Limb (tissue), 2 donors: ENCODE results near the gene NDUFV1.
"Not testable (repeated sequence)": the region's sequence is repeated elsewhere in the genome, so short reads cannot be mapped to it uniquely, and the experiment has no call there.

Experiments used
- DNase-seq, 2 donors: peaks; one replicate each; pipeline ENCODE4 v3.0.0-alpha.2; 2016; ENCODE audit errors: extremely low spot score in 2 of 2

NDUFV1 gene

DNA sequence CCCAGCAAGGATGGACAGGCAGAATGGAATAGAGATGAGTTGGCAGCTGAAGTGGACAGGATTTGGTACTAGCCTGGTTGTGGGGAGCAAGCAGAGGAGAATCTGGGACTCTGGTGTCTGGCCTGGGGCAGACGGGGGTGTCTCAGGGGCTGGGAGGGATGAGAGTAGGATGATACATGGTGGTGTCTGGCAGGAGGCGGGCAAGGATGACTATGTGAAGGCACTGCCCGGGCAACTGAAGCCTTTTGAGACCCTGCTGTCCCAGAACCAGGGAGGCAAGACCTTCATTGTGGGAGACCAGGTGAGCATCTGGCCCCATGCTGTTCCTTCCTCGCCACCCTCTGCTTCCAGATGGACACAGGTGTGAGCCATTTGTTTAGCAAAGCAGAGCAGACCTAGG lies 20.8 kb upstream of the NDUFV1 start:
- DNase-seq, result no peak

DNA sequence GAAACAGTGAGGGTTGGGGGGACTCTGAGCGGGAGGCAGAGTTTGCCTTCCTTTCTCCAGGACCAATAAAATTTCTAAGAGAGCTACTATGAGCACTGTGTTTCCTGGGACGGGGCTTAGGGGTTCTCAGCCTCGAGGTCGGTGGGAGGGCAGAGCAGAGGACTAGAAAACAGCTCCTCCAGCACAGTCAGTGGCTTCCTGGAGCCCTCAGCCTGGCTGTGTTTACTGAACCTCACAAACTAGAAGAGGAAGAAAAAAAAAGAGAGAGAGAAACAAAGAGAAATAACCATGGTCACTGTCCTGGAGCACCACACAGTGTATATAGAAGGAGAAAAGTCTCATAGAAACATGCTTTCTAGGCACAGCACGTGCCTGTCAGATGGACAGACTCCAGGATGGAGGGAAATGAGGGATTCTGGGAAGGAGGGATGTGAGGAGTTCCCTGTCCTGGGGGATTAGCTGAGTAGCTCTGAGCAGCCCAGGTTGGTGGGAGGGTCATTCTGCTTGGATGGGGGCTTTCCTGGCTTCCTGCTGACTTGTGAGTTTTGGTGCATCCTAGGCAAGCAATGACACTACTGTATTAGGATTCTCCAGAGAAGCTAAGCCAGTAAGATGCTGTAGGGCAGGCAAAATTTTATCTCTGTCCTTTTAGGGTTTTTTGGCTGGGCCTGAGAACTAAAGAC lies 20.0 kb upstream of the NDUFV1 start:
- no peak for DNase-seq

DNA sequence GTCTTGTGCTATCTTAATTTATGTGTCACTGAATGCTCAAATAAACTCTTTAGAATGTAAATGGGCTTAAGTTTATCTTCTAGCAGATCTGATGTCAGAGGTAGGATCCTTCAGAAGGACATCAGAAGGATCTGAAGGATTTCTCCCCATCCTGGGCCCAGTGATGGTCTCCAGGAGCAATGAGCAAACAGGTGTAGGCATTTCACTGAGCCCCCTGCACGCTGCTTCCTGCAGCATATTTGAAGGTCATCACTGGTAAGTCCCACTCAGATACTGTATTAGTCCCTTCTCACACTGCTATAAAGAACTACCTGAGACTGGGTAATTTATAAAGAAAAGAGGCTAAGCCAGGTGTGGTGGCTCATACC lies 18.6 kb upstream of the NDUFV1 start:
- DNase-seq, result no peak

DNA sequence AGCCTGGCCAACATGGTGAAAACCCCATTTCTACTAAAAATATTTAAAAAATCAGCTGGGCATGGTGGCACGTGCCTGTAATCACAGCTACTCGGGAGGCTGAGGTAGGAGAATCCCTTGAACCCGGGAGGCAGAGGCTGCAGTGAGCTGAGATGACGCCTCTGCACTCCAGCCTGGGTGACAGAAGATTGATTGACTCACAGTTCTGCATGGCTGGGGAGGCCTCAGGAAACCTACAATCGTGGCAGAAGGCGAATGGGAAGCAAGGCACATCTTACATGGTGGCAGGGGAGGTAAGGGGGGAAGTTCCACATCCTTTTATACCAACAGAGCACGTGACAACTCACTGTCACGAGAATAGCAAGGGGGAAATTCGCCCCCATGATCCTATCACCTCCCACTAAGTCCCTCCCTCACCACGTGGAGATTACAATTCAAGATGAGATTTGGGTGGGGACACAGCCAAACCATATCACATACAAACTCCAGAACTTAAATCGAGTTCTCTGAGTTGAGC lies 17.8 kb upstream of the NDUFV1 start:
- not testable (repeated sequence) for DNase-seq

DNA sequence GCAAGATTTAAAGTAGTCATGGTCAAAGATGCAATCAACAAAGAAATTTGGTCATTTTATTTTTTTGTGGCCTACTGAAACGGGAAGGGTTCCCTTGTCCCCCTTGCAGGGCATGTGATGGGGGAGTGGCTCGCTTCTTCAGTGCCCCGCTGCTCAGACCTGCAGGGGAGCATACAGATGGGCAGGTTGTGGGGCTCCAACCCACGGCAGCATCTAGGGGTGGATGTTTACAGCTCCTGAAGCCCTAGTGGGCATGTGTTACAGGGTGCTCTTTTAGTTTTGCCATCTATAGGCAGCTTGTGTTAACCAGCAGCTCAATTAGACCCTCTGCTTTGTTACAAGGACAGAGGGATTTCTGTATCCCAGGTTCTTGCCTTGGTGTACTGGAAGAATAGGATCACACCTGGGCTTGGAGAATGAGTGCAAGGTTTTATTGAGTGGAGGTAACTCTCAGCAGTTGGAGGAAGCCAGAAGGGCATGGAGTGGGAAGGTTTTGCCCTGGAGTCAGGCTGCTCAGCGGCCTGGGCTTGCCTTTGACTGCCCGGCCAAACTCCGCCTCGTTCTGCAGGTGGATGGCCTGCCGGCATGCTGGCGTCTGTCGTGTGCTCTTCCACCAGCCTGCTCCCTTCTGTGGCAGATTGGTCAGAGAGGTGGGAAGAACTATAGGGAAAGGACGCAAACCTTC lies 13.7 kb upstream of the NDUFV1 start:
- DNase-seq, result no peak

DNA sequence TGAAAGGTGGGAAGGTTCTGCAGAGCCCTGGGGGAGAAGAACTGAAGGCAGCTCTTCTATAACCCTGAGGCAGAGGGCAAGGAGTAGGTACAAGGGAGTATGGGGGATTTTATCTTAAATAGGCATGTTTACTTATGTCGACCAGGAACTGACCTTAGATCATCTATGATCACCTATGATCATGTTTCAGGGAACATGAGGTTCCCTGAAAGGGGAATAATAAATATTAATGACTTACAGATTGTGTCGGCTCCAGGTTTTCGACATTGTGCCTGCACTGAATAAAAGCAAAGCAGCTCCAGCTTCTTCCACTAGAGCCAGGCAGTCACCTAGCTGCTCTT lies 13.2 kb upstream of the NDUFV1 start:
- no peak for DNase-seq

DNA sequence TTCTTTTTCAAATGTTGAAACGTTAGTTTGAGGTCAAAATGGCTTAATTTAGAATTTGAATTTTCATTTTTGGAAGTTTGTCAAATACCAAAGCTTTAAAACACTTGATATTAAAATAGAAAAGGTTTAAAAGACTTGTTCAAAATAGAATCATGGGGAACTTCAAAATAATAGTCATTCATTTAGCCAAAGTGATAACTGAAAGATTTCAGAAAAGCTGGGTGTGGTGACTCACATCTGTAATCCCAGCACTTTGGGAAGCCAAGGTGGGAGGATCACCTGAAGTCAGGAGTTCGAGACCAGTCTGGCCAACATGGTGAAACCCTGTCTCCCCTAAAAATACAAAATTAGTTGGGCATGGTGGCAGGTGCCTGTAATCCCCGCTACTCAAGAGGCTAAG lies 12.3 kb upstream of the NDUFV1 start:
- no peak for DNase-seq

DNA sequence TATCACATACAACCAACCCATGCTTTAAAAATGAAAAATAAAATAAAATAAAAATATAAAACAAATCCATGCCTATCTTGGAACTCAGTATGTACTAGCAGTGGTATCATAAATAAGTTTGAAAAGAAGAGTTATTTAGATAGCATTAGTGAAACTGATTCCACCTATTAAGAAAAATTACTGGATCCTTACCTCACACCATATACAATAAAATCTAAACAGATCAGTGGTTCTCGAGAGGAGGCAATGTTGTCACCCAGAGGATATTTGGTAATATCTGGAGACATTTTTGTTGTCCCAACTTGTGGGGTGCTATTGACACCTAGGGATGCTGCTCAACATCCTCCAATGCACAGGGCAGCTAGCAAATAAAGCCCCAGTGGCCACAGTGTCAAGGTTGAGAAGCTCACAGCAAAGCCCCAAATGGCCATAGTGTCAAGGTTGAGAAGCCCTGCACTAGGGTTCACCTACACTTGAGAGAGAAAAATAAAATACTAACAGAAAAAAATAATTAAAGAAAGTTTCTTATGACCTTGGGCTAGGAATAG lies 9.9 kb upstream of the NDUFV1 start:
- DNase-seq, result no peak

DNA sequence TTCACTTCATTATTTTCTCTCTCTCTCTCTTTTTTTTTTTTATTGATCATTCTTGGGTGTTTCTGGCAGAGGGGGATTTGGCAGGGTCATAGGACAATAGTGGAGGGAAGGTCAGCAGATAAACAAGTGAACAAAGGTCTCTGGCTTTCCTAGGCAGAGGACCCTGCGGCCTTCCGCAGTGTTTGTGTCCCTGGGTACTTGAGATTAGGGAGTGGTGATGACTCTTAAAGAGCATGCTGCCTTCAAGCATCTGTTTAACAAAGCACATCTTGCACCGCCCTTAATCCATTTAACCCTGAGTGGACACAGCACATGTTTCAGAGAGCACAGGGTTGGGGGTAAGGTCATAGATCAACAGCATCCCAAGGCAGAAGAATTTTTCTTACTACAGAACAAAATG lies 9.3 kb upstream of the NDUFV1 start:
- DNase-seq, result not testable (repeated sequence)

DNA sequence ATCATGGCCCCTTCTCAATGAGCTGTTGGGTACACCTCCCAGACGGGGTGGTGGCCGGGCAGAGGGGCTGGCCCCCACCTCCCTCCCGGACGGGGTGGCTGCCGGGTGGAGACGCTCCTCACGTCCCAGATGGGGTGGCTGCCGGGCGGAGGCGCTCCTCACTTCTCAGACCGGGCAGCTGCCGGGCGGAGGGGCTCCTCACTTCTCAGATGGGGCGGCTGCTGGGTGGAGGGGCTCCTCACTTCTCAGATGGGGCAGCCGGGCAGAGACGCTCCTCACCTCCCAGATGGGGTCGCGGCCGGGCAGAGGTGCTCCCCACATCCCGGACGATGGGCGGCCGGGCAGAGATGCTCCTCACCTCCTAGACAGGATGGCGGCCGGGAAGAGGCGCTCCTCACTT lies 8.8 kb upstream of the NDUFV1 start:
- not testable (repeated sequence) for DNase-seq

DNA sequence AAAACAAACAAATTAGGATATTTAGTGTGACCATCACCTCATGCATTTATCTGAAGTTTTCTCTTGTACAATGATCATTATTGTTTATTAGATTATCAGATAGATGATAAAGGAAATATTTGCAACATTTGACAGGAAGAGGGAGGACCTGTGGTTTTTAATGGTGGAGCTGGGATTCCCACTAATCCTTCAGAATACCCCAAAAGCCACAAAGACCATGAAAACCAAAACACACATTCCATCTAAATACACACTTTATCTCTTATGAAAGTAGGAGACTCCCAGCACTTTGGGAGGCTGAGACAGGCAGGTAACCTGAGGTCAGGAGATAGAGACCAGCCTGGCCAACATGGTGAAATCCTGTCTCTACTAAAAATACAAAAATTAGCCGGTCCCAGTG lies 7.6 kb upstream of the NDUFV1 start:
- no peak for DNase-seq

DNA sequence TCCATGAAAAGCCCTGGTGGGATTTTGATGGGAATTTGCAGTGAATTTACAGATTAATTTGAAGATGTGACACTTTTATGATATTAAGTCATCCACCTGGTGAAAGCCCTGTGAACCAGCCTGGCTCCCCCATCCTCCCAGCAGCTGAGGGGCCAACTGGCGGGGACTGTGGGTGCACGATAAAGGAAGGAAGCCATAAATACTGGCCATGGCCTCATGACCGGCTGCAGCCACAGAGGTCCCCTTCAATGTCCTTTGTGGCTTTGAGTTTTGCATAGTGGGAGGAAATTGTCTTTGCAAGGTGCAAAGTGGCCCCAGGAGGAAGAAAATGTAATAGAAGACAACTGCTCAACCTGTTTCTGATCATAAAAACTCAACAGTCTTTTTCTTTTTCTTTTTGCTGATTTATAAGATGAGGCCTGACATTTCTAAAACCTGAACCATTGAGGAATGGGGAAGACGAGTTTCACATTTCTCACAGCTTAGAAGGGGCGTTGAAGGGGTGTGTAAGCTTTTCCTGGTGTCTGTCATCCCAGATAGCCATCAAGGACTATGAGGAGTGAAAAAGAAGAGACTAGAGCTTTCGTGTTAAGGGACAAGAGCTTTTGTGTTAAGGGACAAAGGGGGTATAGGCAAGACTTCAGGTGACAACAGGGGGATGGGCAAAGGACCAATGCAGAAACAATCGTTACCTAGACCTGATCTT lies 6.3 kb upstream of the NDUFV1 start:
- DNase-seq, result no peak

DNA sequence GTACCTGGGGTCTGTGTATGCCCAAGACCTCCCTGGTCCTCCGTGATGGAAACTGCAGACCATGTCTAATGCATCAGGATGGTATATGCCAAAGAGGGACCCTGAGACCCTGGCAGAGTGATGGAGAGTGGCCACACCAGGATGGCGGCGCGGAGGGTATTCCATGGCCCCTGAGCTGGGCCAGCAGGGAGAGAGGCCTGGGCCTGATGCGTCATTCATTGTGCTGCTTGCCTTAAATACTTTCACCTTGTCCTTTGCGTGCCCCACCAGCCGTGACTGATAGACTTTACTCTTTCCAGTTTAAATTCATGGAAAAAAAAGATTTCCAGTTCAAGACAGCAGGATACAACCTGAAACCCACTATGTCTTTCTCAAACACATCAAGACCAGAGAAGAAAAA lies 5.6 kb upstream of the NDUFV1 start:
- no peak for DNase-seq

DNA sequence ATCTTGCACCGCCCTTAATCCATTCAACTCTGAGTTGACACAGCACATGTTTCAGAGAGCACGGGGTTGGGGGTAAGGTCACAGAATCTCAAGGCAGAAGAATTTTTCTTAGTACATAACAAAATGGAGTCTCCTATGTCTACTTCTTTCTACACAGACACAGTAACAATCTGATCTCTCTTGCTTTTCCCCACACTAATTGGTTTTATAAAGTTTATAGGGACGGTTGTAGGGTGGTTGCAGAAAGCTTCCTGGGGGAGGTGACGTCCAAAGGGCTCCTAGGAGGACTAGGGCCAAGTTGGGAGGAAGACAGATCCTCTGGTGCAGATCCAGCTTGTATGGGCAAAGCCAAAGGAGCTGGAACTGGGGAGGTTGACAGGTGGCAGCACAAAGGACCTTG lies 2.6 kb upstream of the NDUFV1 start:
- not testable (repeated sequence) for DNase-seq

DNA sequence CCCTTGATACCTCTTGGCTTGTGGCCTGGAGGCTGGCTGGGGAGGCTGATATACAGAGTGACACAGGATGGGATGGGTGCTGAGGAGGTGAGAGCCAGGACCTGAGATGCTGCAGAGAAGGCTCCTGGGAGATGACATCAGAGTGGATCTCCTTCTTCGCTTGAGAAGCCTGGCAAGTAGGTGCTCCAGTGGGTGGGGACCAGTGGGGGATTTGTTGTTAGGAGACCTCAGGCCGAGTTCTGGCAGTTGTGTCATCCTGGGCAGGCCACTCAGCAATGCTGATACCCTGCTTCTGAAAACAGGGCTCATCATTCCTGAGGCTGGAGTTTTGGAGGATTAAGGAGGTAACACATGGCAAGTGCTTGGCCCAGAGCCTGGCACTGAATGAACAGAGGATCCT lies 1.9 kb upstream of the NDUFV1 start:
- no peak for DNase-seq

DNA sequence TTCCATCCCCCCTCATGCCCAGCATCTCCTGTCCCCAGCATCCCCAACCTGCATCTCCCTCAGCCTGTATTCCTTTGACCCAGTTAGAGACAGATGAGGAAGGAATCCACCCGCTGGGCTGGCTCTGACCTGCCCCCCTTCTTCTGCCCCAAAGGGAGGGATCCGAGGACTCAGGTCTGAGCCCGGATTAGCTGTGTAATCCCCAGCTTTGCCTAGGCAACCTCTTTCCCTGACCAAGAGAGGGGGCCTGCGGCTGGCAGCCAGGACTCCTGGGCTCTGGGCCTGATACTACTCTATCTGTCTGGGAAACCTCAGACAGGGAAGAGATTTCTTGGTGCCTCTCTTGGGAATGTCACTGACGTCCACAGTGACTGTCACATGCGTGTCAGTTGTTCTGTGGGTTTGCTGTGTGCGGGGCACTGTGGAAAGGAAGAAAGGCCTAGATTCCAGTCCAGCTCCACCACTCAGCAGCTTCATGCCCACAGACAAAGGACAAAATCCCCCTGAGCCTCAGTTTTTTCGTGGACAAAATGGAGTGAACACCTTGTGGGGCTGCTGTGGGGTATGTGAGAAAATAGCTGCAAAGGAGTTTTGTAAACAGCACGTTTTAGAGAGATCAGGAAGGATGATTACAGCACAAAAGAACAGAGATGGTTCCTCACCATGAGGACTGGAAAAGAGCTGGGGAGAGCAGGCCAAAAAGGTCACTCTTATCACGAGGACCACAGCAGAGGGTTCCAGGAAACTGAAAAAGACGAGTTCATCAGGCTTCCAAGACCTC lies 1.3 kb upstream of the NDUFV1 start:
- DNase-seq, result no peak

DNA sequence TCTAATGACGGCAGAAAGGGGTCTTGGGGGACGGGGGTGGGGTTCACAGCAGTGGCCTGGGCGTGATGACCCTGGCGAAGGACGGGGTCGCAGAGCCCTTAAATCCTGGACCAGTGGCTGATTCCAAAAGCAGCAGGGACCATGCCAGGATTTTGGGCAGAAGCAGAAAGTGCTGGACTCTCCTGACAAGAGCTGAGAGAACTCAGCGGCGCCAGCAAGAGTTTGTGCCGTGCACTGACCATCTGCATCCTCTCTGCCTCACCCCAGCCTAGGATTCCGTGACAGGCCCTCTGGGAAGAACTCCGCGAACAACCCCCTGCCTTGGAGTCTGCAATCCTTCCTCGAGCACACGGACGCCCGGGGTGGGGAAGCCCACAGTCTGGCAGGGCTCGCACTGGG lies 644 bp upstream of the NDUFV1 start:
- DNase-seq, result no peak

DNA sequence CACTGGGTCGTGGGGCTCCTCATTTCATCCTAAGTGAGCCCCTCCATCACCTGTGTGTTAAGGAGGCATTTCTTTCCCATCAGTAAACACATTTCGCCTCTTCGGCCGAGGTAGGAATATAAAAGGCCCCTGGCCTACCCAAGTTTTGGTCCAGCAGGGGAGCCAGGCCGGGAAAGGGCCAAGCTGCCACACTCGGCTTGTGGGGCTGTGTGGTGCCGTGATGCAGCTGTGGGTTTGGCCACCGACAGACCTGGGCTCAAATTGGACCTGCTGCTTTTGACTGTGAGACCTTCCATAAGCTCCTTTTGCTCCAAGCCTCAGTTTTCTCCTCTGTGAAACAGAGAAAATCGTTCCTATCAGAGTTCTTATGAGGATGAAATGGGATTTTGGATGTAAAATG lies 771 bp downstream of the NDUFV1 start:
- no peak for DNase-seq

DNA sequence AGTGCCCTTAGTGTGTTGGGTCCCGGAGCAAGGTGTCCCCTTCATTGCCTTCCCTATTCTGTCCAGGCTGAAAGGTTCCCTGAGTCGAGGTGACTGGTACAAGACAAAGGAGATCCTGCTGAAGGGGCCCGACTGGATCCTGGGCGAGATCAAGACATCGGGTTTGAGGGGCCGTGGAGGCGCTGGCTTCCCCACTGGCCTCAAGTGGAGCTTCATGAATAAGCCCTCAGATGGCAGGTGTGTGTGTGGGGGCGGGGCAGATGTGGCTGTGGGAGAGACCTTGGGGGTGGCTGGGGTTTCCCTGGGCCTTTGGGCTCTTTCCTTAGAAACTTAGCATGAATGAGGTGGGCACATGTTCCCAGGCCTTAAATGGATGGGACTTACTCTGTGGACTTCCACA lies 1.8 kb downstream of the NDUFV1 start:
- DNase-seq, result no peak

DNA sequence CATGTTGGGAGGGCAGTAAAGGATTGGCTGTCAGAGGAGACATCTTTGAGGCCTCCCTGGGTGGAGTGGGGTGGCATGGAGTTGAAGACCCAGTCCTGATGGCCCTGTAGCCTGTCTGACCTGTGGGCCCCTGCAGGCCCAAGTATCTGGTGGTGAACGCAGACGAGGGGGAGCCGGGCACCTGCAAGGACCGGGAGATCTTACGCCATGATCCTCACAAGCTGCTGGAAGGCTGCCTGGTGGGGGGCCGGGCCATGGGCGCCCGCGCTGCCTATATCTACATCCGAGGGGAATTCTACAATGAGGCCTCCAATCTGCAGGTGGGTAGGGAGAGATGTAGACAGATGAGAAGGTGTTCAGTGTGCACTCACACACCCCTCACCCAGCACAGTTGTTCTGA lies 2.6 kb downstream of the NDUFV1 start:
- no peak for DNase-seq

DNA sequence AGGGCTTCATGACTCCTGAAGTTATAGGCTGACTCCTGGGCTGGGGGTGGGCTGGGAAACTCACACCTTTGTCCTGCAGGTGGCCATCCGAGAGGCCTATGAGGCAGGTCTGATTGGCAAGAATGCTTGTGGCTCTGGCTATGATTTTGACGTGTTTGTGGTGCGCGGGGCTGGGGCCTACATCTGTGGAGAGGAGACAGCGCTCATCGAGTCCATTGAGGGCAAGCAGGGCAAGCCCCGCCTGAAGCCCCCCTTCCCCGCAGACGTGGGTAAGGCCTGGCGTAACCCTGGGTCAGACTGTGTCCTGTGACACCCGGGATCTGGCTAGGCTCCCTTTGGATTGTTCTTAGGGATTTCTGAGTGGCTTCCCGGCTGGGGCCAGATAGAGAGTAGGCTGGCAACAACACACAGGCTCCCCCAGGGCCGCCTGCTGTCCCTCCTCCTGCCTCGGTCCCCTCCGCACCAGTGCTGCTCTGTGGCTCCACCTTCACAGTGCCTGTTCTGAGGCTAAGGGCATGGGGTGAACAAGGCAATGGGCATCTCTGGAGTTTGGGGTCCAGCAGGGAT lies 3.6 kb downstream of the NDUFV1 start:
- DNase-seq, result no peak
